Epithelial cell of proximal tubule (primary cell): Measurements from ENCODE around the gene KIAA1217. TPM values are rescaled to one million over a fixed set of nuclear protein-coding genes. Genes with fewer than 3 reads are reported as not detected.

ENCODE experiments used
- DNase-seq: peaks from one replicate; pipeline ENCODE4 v3.0.0-alpha.2; 2011; ENCODE audit warnings: low read depth
- H3K4me3 ChIP-seq: 2 replicates; pipeline ENCODE4 v1.5.1; 2011; ENCODE audit warnings: low read depth, mild to moderate bottlenecking, low read length
- total RNA-seq: library from RNA; depleted of rRNA; stranded (reverse); fragments of >200 nt; gene quantifications from 2 replicates; pipeline ENCODE4 v1.2.3, GENCODE V29; 2015
- TF ChIP-seq, protein P1 (sequence below): conservative IDR thresholded peaks from 2 replicates; pipeline ENCODE4 v1.5.1; 2012; ENCODE audit warnings: low read depth, mild to moderate bottlenecking, low read length

KIAA1217 gene
- total RNA-seq, 1 donor from 2014 or later = 20.2 TPM

- DNase-seq = no peak
- no peak overlapping the region for H3K4me3 ChIP-seq
- TF ChIP-seq, protein P1, sequence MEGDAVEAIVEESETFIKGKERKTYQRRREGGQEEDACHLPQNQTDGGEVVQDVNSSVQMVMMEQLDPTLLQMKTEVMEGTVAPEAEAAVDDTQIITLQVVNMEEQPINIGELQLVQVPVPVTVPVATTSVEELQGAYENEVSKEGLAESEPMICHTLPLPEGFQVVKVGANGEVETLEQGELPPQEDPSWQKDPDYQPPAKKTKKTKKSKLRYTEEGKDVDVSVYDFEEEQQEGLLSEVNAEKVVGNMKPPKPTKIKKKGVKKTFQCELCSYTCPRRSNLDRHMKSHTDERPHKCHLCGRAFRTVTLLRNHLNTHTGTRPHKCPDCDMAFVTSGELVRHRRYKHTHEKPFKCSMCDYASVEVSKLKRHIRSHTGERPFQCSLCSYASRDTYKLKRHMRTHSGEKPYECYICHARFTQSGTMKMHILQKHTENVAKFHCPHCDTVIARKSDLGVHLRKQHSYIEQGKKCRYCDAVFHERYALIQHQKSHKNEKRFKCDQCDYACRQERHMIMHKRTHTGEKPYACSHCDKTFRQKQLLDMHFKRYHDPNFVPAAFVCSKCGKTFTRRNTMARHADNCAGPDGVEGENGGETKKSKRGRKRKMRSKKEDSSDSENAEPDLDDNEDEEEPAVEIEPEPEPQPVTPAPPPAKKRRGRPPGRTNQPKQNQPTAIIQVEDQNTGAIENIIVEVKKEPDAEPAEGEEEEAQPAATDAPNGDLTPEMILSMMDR = no peak
These were observed 31.3 kb downstream of the KIAA1217 start for GRCh38 chr10:24240041-24240751.

- DNase-seq = no peak
- TF ChIP-seq, protein P1 = no peak
These were observed 32.6 kb downstream of the KIAA1217 start for GRCh38 chr10:24241536-24242040.

GRCh38 chr10:24242562-24242961 lies 33.6 kb downstream of the KIAA1217 start:
- DNase-seq = no peak
- TF ChIP-seq, protein P1 = no peak
- H3K4me3 ChIP-seq = no peak overlapping the region

More at GRCh38 chr10:24241536-24242040, 32.6 kb downstream of the KIAA1217 start:
- H3K4me3 ChIP-seq = no peak overlapping the region

DNA sequence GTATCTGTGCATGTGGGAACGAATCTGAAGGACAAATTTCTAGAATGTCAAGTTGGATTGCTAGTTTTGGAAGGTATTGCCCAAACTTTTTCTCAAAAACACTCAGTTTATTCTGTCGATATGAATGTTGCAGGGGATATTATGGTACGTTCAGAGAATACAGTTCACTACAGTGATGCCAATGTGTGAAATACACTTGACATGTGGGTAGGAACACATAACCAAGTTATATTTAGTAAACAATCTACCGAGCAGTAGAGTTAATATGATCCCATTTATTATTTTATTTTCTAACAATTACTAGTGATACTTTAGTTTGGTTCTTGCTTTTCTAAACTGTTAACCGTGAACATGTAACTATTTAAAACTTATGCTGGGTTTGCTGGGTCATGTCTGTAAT lies 37.4 kb downstream of the KIAA1217 start:
- TF ChIP-seq, protein P1 = no peak
- no peak for DNase-seq
- no peak overlapping the region for H3K4me3 ChIP-seq

DNA sequence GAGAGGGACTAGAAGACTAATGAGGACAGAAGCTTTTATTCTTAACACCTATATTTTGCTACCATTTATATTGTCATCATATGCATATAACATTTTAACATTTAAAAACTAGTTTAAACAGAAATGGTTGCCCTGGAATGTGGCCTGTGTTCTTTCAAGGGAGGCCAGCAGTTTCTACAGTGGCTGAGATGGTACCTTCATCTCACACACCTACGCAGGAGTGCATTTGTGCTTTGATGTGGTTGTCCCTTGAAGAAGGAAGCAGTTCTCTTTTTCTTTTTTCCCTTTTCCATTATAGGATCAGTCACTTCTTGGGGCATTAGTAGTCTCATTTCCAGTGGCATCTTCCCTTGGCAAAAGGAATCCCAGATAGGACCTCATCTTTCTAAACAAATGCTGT lies 38.9 kb downstream of the KIAA1217 start:
- no peak overlapping the region for H3K4me3 ChIP-seq
- TF ChIP-seq, protein P1 = no peak
- no peak for DNase-seq

- DNase-seq = no peak
- no peak overlapping the region for H3K4me3 ChIP-seq
- TF ChIP-seq, protein P1 = no peak
These were observed 41.0 kb downstream of the KIAA1217 start for GRCh38 chr10:24249829-24250415.
